Liver (tissue), 3 donors: ENCODE data around the gene CGB2.

Experiments used
- CTCF ChIP-seq: fragments of 150-350 bp; IDR thresholded peaks from 2 replicates; pipeline ENCODE4 v1.5.1; 2017; ENCODE audit warnings: improper control_type of control experiment, low read depth, low read length; ENCODE audit not compliant: missing input control
- HNF4G ChIP-seq: IDR thresholded peaks from 2 replicates; pipeline ENCODE4 v1.6.1; 2016; ENCODE audit warnings: antibody characterized with exemption
- JUND ChIP-seq, 2 donors: IDR thresholded peaks; 2 replicates each; pipeline ENCODE4 v1.6.1; 2016; ENCODE audit warnings: antibody characterized with exemption in 2 of 2
- MAX ChIP-seq: IDR thresholded peaks from 2 replicates; pipeline ENCODE4 v1.6.1; 2016; ENCODE audit warnings: antibody characterized with exemption
- REST ChIP-seq: IDR thresholded peaks from 2 replicates; pipeline ENCODE4 v1.6.1; 2016; ENCODE audit warnings: antibody characterized with exemption, mild to moderate bottlenecking
- SP1 ChIP-seq: IDR thresholded peaks from 2 replicates; pipeline ENCODE4 v1.6.1; 2018; ENCODE audit warnings: antibody characterized with exemption, mild to moderate bottlenecking
- donor health status: healthy.
- donor health status: healthy.

GRCh38 chr19:49004133-49004532, 27.6 kb upstream of the CGB2 start:
- TF ChIP-seq CTCF (no peak), MAX (no peak), REST (no peak), JUND (IDR thresholded peaks at IDR 0.05) (no peak), HNF4G (no peak), SP1 (no peak)
